GM19239 (cell line): Measurements from ENCODE around the gene CCDC102A.

Experiments
- DNase-seq: peaks from one replicate; pipeline ENCODE4 v3.0.0; 2011; ENCODE audit warnings: low spot score; ENCODE audit not compliant: insufficient read length
- FAIRE-seq: peaks from 2 replicates; lab custom pipeline; 2011; peaks lifted over from hg19 to GRCh38; lab: Jason Lieb, UNC

Gene CCDC102A

GRCh38 chr16:57538235-57538721, 1.9 kb upstream of the CCDC102A start:
- DNase-seq (no peak), FAIRE-seq (no peak)

GRCh38 chr16:57537581-57538234, 1.3 kb upstream of the CCDC102A start:
- DNase-seq (no peak), FAIRE-seq (peak; percentile 98)

- FAIRE-seq: no peak
- no peak for DNase-seq
Measured at GRCh38 chr16:57537194-57537505, 779 bp upstream of the CCDC102A start.

DNA sequence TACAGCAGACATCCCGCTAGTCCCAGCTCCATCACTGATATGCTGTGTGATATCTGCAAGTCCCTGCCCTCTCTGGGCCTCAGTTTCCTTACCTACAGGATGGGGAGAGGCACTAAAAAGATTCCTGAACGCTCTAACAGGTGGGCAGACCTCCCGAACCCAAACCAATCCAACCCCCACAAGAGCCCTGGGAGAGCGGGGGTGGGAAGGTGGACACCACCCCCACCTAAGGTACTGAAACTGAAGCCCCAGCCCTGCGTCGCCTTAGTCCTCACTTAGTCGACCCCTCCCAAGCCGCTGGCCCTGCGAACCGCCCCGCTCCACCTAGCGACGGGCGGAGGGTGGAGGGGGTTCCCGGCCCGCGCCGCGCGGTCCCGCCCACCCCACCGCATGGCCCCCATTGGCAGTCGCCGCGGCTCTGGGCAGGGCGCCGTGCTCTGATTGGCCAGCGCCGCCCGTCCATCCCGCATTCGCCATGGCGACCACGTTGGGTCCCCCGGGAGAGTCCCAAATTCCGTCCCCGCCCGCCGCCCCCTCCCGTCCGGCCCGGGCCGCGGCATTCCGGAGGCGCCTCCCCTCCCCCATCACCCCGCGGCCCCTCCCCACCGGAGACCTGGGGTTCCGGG, 578 bp downstream of the CCDC102A start:
- DNase-seq: peak; percentile 90
- peak; percentile 89 for FAIRE-seq

- DNase-seq: no peak
- peak; percentile 48 for FAIRE-seq
Measured at GRCh38 chr16:57534881-57535658, 1.3 kb downstream of the CCDC102A start.

DNA sequence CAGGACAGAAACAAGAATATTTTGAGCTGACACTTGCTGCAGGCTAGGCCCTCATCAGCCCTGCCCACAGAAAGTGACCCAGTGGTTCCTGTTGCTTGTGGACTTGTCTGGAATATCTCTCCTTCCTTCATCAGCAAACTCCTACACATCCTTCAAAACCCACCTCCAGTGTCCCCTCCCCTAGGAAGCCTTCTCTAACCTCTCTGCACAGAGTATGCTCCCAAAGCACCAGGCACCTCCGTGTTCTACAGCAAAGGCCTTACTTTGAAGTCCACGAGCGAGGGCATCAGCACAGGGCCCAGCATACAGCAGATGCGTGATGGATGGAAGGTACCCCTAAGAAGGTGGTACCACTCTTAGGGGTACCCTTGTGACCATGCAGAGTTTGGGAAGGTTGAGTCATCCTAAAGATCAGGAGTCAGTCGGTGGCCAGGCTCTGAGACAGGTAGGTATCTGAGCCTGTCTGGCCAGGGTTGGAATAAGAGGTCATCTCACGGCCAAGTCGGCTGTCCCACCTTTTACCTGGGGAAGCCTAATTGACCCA, 2.0 kb downstream of the CCDC102A start:
- no peak for FAIRE-seq
- no peak for DNase-seq

- no peak for FAIRE-seq
Measured at GRCh38 chr16:57533431-57534336, 2.7 kb downstream of the CCDC102A start.

DNA sequence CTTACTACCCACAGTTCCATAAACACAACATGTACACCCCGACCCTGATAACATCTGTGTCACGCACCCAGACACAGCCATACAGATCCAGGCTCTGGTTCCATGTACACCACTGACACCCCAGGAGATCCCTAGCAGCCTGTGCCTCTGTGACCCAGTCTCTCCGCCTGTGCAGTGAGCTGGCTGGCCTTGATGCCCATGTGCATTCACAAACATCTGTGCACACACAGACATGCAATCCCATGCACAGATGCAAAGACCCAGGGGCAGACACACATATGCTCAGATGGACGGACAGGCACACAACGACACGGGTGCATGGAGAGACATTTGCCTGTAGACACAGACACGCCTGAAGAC, 4.1 kb downstream of the CCDC102A start:
- DNase-seq: no peak
- FAIRE-seq: no peak

More at GRCh38 chr16:57533431-57534336, 2.7 kb downstream of the CCDC102A start:
- no peak for DNase-seq

DNA sequence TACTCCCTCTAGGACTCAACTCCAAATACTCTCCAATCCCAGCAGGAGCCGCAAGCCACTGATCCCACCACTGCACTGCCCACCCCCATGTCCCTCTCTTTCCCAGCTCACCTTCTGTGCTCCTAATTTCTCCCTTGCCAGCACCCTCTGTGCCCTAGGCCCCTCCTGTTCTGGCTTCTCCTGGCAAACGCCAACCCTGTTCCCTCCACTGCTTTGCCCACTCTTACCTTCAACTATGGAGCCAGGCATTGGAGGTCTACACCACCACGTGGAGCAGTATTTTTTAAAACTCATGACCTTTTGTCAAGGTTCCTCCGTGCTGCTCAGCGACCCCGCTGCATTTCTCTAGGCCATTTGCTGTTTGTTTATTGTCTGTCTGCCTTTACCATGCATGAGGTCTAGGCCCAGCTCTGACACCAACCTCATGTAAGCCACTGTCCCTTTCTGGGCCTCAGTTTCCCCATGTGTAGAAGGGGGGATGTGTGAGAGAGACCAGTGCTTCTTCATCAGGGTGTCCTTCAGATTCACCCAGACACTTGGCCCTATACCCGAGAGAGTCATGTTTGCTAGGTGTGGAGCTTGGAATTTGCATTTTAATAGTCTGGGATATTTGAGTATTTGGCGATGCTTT, 4.6 kb downstream of the CCDC102A start:
- FAIRE-seq (no peak), DNase-seq (no peak)

- DNase-seq: no peak
- peak; percentile 8 for FAIRE-seq
Measured at GRCh38 chr16:57531253-57531575, 5.2 kb downstream of the CCDC102A start.

DNA sequence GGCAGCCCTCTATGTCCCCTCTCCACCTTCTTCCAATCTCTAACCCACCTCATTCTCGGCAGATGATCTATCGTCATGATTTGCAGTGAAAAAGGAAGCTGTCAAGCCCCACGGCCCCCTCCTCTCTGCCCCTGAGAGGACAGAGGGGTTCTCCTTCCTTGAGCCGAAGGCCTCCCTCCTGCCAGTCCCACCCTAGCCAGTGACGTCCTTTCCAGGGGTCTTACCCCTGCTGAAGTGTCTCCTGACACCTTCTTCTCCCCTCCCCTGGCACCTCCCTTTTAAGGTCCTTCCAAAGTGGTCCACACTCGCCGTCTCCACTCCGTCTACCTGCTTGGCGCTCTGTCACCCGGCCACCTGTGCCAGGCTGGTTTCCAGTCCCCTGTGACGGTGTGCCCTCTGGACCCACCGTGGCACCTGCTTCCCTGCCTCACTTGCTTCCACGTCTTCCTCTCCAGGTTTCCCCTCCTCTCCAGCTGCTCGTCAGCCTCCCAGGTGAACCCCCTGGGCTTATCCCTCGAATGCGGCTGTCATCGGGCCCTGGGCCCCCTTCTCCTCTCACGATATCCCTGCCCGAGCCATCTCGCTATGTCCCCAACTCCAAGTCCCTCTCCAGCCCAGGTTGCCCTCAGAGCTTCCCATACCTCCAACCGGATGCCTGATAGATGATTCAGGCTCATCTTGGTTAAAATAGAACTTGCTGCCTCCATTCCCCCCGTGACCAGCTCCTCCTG, 5.7 kb downstream of the CCDC102A start:
- DNase-seq (no peak), FAIRE-seq (no peak)

DNA sequence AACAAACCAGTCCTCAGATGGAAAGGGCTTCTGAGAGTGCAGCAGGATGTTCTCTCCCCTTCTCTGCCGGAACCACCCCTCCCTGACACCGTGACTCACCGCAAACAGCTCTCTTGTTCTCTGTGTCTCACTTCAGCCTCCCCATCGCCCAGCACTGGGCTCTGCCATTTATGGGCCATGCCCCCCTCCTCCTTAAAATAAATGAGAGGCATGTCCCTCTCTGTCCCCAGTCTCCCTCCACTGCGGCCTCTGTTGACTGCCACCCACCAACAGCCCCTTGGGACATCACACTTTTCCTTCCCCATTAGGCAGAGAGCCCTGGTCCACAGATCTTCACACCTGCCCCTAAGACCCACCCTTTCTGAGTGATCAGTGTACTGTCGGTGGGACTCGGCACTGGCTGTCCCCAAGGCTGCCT, 6.3 kb downstream of the CCDC102A start:
- peak; percentile 80 for FAIRE-seq
- DNase-seq: peak; percentile 87

GRCh38 chr16:57529391-57530103, 6.8 kb downstream of the CCDC102A start:
- DNase-seq (no peak), FAIRE-seq (peak; percentile 70)

GRCh38 chr16:57528499-57529390, 7.6 kb downstream of the CCDC102A start:
- DNase-seq (no peak), FAIRE-seq (no peak)

- DNase-seq (no peak), FAIRE-seq (no peak)
Measured at GRCh38 chr16:57527610-57528360, 8.6 kb downstream of the CCDC102A start.

GRCh38 chr16:57527027-57527426, 9.3 kb downstream of the CCDC102A start:
- DNase-seq (no peak), FAIRE-seq (no peak)

DNA sequence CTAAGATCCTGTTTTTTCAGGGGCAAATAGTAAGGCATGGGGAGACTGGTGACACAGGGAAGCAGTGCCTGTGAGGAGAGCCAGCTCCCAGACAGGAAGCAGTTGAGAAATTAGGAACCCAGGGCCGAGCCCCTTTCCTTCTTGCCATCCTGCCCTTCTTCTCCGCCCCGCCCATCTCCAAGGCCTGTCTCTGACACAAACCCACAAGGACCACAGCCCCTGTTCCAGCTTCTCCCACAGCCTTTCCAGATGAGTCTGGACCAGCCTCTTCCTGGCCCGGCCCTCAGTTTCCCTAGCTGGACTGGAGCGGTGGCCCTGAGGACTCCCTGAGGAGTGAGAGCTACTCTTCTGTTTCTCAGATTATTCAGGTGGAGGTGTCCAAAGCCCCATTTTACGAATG, 9.9 kb downstream of the CCDC102A start:
- FAIRE-seq: no peak
- no peak for DNase-seq
